ENCODE results near the gene THNSL1.
"Not testable (repeated sequence)": the region's sequence is repeated elsewhere in the genome, so short reads cannot be mapped to it uniquely, and the experiment has no call there.

Gene THNSL1

DNA sequence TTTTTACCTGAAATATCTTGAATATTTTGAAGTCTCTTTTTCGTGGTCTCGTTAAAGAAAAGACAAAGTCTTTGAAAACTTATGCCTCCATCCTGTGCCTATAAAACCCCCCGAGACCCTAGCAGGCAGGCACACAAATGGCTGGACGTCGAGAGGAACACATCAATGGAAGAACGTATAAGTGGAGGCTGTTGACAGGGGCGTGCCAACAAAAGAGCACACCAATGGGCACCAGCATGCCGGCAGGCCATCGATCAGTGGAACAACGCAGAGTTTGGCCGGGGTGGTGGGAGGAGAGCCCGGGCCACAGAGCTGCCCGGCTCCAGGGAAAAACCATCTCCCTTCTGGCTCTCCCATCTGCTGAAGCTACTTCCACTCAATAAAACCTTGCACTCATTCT is 25.1 kb upstream of the THNSL1 start:
- no peaks in the 10 kb centered on the region for H3K4me1 ChIP-seq
- H3K36me3 ChIP-seq, result no peaks in the 10 kb centered on the region
- intact Hi-C loops (cut with DNase I; ENCODE audit: low total_unique reads), result no loop called here
- no peak overlapping the region for H3K27ac ChIP-seq
- no peaks in the 10 kb centered on the region for H3K27me3 ChIP-seq
- TF ChIP-seq CTCF (IDR thresholded peaks at IDR 0.05), result no peak
- DNase-seq, result no peak
- H3K4me3 ChIP-seq, result no peak overlapping the region
- no peaks in the 10 kb centered on the region for H3K9me3 ChIP-seq

DNA sequence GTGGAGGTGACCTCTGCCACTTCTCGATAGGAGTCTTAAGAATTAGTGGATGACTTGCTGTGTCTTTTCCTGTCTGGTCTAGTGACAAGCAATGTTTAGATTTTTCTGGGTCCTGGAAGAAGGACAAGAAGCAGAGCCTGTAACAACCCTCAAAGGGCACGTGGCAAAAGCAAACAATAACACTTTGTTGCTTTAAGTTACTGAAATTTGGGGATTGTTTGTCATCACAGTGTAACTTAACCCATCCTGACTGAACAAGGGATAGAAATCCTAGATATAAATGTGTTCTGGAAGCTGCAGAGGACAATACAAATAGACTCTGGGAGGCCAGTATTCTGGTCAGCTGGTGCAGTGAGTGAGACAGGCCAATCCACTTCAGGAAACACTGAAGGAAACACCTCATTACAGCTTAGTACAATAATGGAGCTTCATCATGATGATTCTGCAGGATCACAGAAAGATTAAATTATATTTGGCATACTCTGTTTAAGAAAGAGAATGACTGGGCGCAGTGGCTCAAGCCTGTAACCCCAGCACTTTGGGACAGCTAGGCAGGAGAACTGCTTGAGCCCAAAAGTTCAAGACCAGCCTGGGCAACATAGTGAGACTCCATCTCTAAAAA is 23.8 kb upstream of the THNSL1 start:
- no peak for DNase-seq
- no peak overlapping the region for H3K4me3 ChIP-seq
- no peaks in the 10 kb centered on the region for H3K36me3 ChIP-seq
- no peaks in the 10 kb centered on the region for H3K9me3 ChIP-seq
- H3K27me3 ChIP-seq, result no peaks in the 10 kb centered on the region
- intact Hi-C loops (cut with DNase I; ENCODE audit: low total_unique reads), result no loop called here
- no peak overlapping the region for H3K27ac ChIP-seq
- H3K4me1 ChIP-seq, result no peaks in the 10 kb centered on the region
- no peak for TF ChIP-seq CTCF (IDR thresholded peaks at IDR 0.05)

GRCh38 chr10:24993237-24993958 is 23.0 kb upstream of the THNSL1 start:
- DNase-seq, result no peak
- Histone ChIP-seq H3K27me3 (no peaks in the 10 kb centered on the region), H3K4me3 (no peak overlapping the region), H3K4me1 (no peaks in the 10 kb centered on the region), H3K27ac (no peak overlapping the region), H3K36me3 (no peaks in the 10 kb centered on the region), H3K9me3 (no peaks in the 10 kb centered on the region)
- intact Hi-C loops (cut with DNase I; ENCODE audit: low total_unique reads), result no loop called here
- TF ChIP-seq CTCF (IDR thresholded peaks at IDR 0.05), result no peak

DNA sequence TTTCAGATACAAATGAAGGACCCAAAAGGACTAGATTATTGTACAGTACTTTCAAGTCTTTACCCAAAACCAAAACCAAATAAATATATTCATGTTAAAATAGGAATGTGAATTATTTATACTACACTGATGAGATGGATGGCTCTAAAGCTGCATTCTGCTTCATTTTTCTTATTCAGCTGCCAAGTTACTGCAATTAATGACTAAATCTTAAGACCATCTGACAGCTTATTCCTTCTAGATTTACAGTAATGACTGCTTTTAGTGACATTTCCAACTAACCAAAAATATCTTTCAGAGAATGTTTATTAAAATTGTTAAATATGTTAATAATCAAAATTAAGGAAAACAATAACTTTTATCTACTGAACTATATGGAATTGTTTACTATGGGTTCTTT is 21.3 kb upstream of the THNSL1 start:
- intact Hi-C loops (cut with DNase I; ENCODE audit: low total_unique reads), result no loop called here
- TF ChIP-seq CTCF (IDR thresholded peaks at IDR 0.05), result no peak

DNA sequence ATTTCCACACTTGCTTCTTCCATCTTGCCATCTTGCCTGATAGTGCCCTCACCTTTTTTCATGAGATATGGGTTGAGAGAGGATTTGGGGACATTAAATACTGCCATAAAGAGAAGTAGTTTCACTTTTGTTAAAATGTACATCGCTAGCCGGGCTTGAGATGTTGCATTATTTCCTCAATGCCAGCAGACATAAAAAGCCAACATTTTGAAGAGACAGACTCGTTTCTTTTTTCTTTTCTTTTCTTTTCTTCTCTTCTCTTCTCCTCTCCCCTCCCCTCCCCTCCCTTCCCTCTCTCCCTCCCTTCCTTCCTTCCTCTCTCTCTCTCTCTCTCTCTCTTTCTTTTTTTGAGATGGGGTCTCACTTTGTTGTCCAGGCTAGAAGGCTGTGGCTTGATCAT is 18.4 kb upstream of the THNSL1 start:
- no peaks in the 10 kb centered on the region for H3K9me3 ChIP-seq
- TF ChIP-seq CTCF (IDR thresholded peaks at IDR 0.05), result no peak
- no peaks in the 10 kb centered on the region for H3K27me3 ChIP-seq
- H3K4me1 ChIP-seq, result no peaks in the 10 kb centered on the region
- H3K27ac ChIP-seq, result no peak overlapping the region
- no peak overlapping the region for H3K4me3 ChIP-seq
- intact Hi-C loops (cut with DNase I; ENCODE audit: low total_unique reads), result no loop called here
- H3K36me3 ChIP-seq, result no peaks in the 10 kb centered on the region
- DNase-seq, result no peak

More for the DNA sequence above, 21.3 kb upstream of the THNSL1 start:
- Histone ChIP-seq H3K27me3 (no peaks in the 10 kb centered on the region), H3K4me3 (no peak overlapping the region), H3K27ac (no peak overlapping the region), H3K4me1 (no peaks in the 10 kb centered on the region), H3K36me3 (no peaks in the 10 kb centered on the region), H3K9me3 (no peaks in the 10 kb centered on the region)
- no peak for DNase-seq

DNA sequence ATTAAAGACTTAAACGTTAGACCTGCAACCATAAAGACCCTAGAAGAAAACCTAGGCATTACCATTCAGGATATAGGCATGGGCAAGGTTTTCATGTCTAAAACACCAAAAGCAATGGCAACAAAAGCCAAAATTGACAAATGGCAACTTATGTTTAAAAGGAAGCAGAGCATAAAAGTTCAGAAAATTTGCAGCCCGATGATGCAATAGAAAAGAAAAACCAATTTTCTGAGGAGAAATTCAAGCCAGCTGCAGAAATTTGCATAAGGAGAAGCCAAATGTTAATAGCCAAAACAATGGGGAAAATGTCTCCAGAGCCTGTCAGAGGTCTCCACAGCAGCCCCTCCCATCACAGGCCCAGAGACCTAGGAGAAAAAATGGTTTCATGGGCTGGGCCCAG is 4.8 kb upstream of the THNSL1 start:
- H3K4me3 ChIP-seq; DNase-seq; H3K4me1 ChIP-seq; H3K36me3 ChIP-seq; H3K27ac ChIP-seq; H3K27me3 ChIP-seq; H3K9me3 ChIP-seq; intact Hi-C loops (cut with DNase I; ENCODE audit: low total_unique reads): not testable (repeated sequence)
